Measurements from ENCODE around the gene ZNF407.

Gene ZNF407

GRCh38 chr18:74778191-74778847 is 180.6 kb downstream of the ZNF407 start:
- TF ChIP-seq CTCF (IDR thresholded peaks at IDR 0.05; ENCODE audit: insufficient read depth, low read depth, low read length, missing control alignments) = no peak
- no peak overlapping the region for H3K4me3 ChIP-seq (ENCODE audit: low read depth, low read length)
- no peak for DNase-seq (ENCODE audit: low read depth)

GRCh38 chr18:74784752-74785151 is 187.1 kb downstream of the ZNF407 start:
- no peak overlapping the region for H3K4me3 ChIP-seq (ENCODE audit: low read depth, low read length)
- TF ChIP-seq CTCF (IDR thresholded peaks at IDR 0.05; ENCODE audit: insufficient read depth, low read depth, low read length, missing control alignments) = no peak
- DNase-seq (ENCODE audit: low read depth) = no peak

- TF ChIP-seq CTCF (IDR thresholded peaks at IDR 0.05; ENCODE audit: insufficient read depth, low read depth, low read length, missing control alignments) = no peak
- H3K4me3 ChIP-seq (ENCODE audit: low read depth, low read length) = no peak overlapping the region
- no peak for DNase-seq (ENCODE audit: low read depth)
These were observed 188.0 kb downstream of the ZNF407 start for GRCh38 chr18:74785632-74786031.

DNA sequence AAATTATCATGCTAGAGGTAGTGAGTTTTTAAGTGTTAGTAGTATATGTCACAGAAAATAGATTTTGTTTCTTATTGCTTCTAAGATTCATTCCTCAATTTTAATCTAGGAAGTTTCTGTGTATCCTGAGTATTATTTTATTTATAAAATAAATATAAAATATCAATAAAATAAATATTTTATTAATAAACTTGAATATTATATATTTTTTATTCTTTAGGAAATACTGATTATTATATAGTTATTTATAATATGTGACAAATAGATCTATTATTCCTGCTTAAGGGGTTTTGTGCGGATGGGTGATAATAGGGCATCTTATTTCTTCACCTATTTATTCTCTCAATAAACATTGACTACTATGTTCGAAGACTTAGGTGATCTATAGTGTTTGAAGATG is 191.0 kb downstream of the ZNF407 start:
- no peak for TF ChIP-seq CTCF (IDR thresholded peaks at IDR 0.05; ENCODE audit: insufficient read depth, low read depth, low read length, missing control alignments)
- no peak for DNase-seq (ENCODE audit: low read depth)
- no peak overlapping the region for H3K4me3 ChIP-seq (ENCODE audit: low read depth, low read length)

GRCh38 chr18:74789078-74789477 is 191.4 kb downstream of the ZNF407 start:
- no peak for TF ChIP-seq CTCF (IDR thresholded peaks at IDR 0.05; ENCODE audit: insufficient read depth, low read depth, low read length, missing control alignments)
- no peak overlapping the region for H3K4me3 ChIP-seq (ENCODE audit: low read depth, low read length)
- no peak for DNase-seq (ENCODE audit: low read depth)

DNA sequence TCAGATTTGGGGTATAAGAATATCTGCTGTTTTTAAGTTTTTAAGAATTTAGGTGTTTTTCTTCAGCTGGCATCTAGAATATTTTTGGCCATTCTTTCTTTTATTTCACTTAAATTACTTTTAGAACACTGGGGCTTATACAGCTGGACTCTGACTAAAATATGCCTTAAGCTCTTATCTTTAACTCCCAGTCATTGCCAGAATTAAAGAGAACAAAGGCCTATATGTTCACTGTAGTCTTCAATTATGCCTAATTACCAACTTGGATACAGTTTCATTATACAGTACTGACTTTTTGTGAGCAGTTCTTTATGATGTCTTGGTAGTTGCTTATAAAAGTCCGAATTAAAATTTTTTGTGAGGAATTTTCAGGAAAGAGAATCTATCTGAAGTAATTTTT is 192.8 kb downstream of the ZNF407 start:
- no peak for TF ChIP-seq CTCF (IDR thresholded peaks at IDR 0.05; ENCODE audit: insufficient read depth, low read depth, low read length, missing control alignments)
- H3K4me3 ChIP-seq (ENCODE audit: low read depth, low read length) = no peak overlapping the region
- no peak for DNase-seq (ENCODE audit: low read depth)
